Ishikawa (cell line): ENCODE data around the gene NEURL3.

Experiments used
- CREB1 ChIP-seq: IDR thresholded peaks from 2 replicates; pipeline ENCODE4 v1.6.1; 2012; ENCODE audit warnings: low read depth
- EP300 ChIP-seq: IDR thresholded peaks from 2 replicates; pipeline ENCODE4 v1.6.1; 2012; ENCODE audit warnings: borderline replicate concordance
- REST ChIP-seq: IDR thresholded peaks from 2 replicates; pipeline ENCODE4 v1.6.1; 2012; ENCODE audit warnings: low read depth, mild to moderate bottlenecking
- TAF1 ChIP-seq: IDR thresholded peaks from 2 replicates; pipeline ENCODE4 v1.6.1; 2012; ENCODE audit warnings: low read depth, mild to moderate bottlenecking
- YY1 ChIP-seq: IDR thresholded peaks from 2 replicates; pipeline ENCODE4 v1.6.1; 2012; ENCODE audit warnings: low read depth

DNA sequence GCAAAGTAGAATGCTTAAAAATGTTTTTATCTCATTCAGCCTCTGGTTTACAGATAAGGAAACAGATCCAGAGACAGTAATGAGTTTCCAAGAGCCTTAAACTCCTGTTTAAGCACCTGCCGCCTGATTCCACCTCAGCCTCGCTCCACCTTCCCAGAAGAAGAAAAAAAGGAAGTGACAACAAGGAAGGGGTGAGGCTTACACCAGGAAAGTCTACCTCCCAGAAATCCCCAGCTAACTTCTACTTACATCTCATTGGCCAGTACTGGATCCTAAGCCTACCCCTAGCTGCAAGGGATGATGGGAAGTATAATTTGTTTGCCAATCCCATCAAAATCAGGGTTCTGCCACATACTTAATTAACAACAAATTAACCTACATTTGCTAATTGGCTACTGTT lies 16.1 kb upstream of the NEURL3 start:
- TF ChIP-seq REST, result no peak
- no peak for TF ChIP-seq YY1
- TF ChIP-seq EP300, result no peak
- no peak for TF ChIP-seq CREB1
- no peak for TF ChIP-seq TAF1
